ENCODE results near the gene ZC3HAV1L.

- TF ChIP-seq POLR2A (IDR thresholded peaks at IDR 0.05) (no peak), CTCF (IDR thresholded peaks at IDR 0.05) (no peak), EP300 (IDR thresholded peaks at IDR 0.05) (no peak)
These were observed 43.8 kb downstream of the ZC3HAV1L start for GRCh38 chr7:138992052-138992531.
